CD4-positive, alpha-beta T cell treated with Interferon gamma for 1 hour (primary cell): ENCODE measurements around the gene DLG2.

ENCODE experiments used
- DNase-seq: peaks from one replicate; pipeline ENCODE4 v3.0.0-alpha.2; 2020

Gene DLG2

GRCh38 chr11:83862691-83863090 is 1764.5 kb downstream of the DLG2 start:
- no peak for DNase-seq

- no peak for DNase-seq
Observed at GRCh38 chr11:83862033-83862432, 1765.1 kb downstream of the DLG2 start.

GRCh38 chr11:83858694-83859093 is 1768.5 kb downstream of the DLG2 start:
- DNase-seq, result no peak

GRCh38 chr11:83855237-83855636 is 1771.9 kb downstream of the DLG2 start:
- no peak for DNase-seq

- DNase-seq, result no peak
Observed at GRCh38 chr11:83852775-83853442, 1774.2 kb downstream of the DLG2 start.

- DNase-seq, result no peak
Observed at GRCh38 chr11:83852012-83852411, 1775.1 kb downstream of the DLG2 start.

GRCh38 chr11:83847467-83848034 is 1779.6 kb downstream of the DLG2 start:
- DNase-seq, result no peak

- DNase-seq, result no peak
Observed at GRCh38 chr11:83845797-83846196, 1781.3 kb downstream of the DLG2 start.

- no peak for DNase-seq
Observed at GRCh38 chr11:83840326-83840725, 1786.8 kb downstream of the DLG2 start.

- no peak for DNase-seq
Observed at GRCh38 chr11:83836883-83837654, 1790.1 kb downstream of the DLG2 start.

- no peak for DNase-seq
Observed at GRCh38 chr11:83836065-83836464, 1791.1 kb downstream of the DLG2 start.

- DNase-seq, result no peak
Observed at GRCh38 chr11:83835423-83835822, 1791.7 kb downstream of the DLG2 start.

GRCh38 chr11:83831929-83832328 is 1795.2 kb downstream of the DLG2 start:
- no peak for DNase-seq

GRCh38 chr11:83827940-83828554 is 1799.1 kb downstream of the DLG2 start:
- no peak for DNase-seq

GRCh38 chr11:83827520-83827919 is 1799.6 kb downstream of the DLG2 start:
- DNase-seq, result no peak

GRCh38 chr11:83826078-83826477 is 1801.1 kb downstream of the DLG2 start:
- no peak for DNase-seq

- DNase-seq, result no peak
Observed at GRCh38 chr11:83823461-83824025, 1803.6 kb downstream of the DLG2 start.

GRCh38 chr11:83819931-83820549 is 1807.1 kb downstream of the DLG2 start:
- no peak for DNase-seq

GRCh38 chr11:83818349-83818748 is 1808.8 kb downstream of the DLG2 start:
- DNase-seq, result no peak

GRCh38 chr11:83816572-83817187 is 1810.5 kb downstream of the DLG2 start:
- DNase-seq, result no peak

GRCh38 chr11:83815736-83816135 is 1811.4 kb downstream of the DLG2 start:
- no peak for DNase-seq

- DNase-seq, result no peak
Observed at GRCh38 chr11:83813296-83813695, 1813.8 kb downstream of the DLG2 start.
